ENCODE data around the gene EXOG. TPM values are rescaled to one million over a fixed set of nuclear protein-coding genes. Genes with fewer than 3 reads are reported as not detected.

Gene EXOG
- polyA plus RNA-seq, 3 donors from 2014 or later = 2.9 to 19.6 (median 6.9) TPM

DNA sequence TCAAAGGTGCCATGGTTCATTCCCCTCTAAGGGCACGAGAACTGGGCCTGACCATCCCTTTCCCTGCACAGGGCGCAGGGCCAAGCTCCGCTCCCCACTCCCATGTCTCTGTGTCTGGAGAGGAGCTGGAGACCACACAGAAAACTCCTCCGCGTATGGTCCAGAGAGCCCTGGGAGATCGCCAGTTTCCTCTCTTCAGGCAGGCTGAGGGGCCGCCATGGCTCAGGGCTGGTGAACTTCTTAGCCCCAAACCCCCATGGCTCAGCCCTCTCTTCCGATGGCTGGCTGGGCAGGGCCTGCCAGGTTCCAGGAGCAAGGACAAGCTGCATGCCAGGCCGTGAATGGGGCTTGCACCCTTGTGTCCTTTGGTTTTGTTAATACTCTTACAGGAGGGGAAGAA lies 52.9 kb downstream of the EXOG start:
- H3K4me3 Mint-ChIP-seq = no peak overlapping the region
- no peak for DNase-seq
- H3K27ac Mint-ChIP-seq = no peak overlapping the region
- H3K4me1 Mint-ChIP-seq = no peaks in the 10 kb centered on the region
- H3K36me3 Mint-ChIP-seq = no peaks in the 10 kb centered on the region
- peaks cover 0 to 2% (median 0%) of the 10 kb centered on the region in 6 donors for H3K9me3 Mint-ChIP-seq
- peaks cover 2 to 5% (median 4%) of the 10 kb centered on the region in 3 donors for H3K27me3 Mint-ChIP-seq (ENCODE audit: low read depth in 3 of 3)

DNA sequence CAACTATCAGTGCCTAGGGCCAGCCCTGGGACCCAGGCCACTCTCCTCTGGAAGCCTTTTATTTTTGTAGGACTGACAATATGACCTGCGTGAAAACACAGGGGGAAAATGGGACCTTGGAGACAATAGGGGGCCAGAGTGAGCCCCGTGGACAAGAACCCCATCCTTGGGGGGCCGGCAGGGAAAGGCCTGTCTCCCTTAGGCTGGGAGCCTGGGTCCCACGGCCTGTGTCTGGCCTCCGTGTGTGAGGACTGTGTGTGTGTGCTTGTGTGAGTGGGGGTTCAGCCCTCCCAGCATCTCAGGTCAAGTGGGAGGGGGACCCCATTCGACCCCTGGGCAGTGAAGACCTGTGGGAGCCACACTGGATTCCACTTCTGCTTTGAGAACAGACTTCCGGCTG lies 53.3 kb downstream of the EXOG start:
- DNase-seq = no peak
- Mint-ChIP-seq H3K9me3 (peaks cover 0 to 2% (median 0%) of the 10 kb centered on the region in 6 donors), H3K4me3 (no peak overlapping the region), H3K27me3 (ENCODE audit: low read depth in 3 of 3) (peaks cover 2 to 5% (median 4%) of the 10 kb centered on the region in 3 donors), H3K4me1 (no peaks in the 10 kb centered on the region), H3K36me3 (no peaks in the 10 kb centered on the region), H3K27ac (no peak overlapping the region)

- no peak overlapping the region for H3K27ac Mint-ChIP-seq
- no peak for DNase-seq
- H3K9me3 Mint-ChIP-seq = no peaks in the 10 kb centered on the region
- no peaks in the 10 kb centered on the region for H3K36me3 Mint-ChIP-seq
- H3K4me3 Mint-ChIP-seq = no peak overlapping the region
- H3K4me1 Mint-ChIP-seq = no peaks in the 10 kb centered on the region
- H3K27me3 Mint-ChIP-seq (ENCODE audit: low read depth in 3 of 3) = peaks cover 2 to 5% (median 4%) of the 10 kb centered on the region in 3 donors
These were observed 54.1 kb downstream of the EXOG start for GRCh38 chr3:38549957-38550840.

- Mint-ChIP-seq H3K27ac (no peak overlapping the region), H3K27me3 (ENCODE audit: low read depth in 3 of 3) (peaks cover 0 to 5% (median 4%) of the 10 kb centered on the region in 3 donors)
- DNase-seq = no peak
These were observed 55.1 kb downstream of the EXOG start for GRCh38 chr3:38551026-38551832.

DNA sequence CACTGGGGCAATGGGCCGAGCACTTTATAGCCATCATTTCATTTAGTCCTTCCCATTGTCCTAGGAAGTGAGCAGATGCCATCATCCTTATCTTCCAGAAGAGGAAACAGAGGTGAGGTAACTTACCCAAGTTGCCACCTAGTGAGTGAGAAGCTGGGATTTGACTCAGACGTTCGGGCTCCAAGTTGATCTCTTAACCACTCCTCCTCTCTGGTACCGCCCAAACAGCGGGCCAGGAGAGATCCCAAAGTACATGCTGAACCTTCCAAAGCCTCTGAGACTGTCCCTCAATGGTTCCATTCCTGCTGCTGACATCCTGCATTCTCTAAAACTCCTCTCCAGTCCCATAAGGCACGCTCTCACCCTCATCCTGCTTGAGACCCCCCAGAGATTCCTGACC lies 56.2 kb downstream of the EXOG start:
- H3K4me3 Mint-ChIP-seq = no peak overlapping the region
- no peaks in the 10 kb centered on the region for H3K36me3 Mint-ChIP-seq
- H3K27ac Mint-ChIP-seq = no peak overlapping the region
- peaks cover 0 to 6% (median 5%) of the 10 kb centered on the region in 3 donors for H3K27me3 Mint-ChIP-seq (ENCODE audit: low read depth in 3 of 3)
- peaks cover 0 to 2% (median 0%) of the 10 kb centered on the region in 6 donors for H3K9me3 Mint-ChIP-seq
- no peaks in the 10 kb centered on the region for H3K4me1 Mint-ChIP-seq
- DNase-seq = no peak

More at GRCh38 chr3:38551026-38551832, 55.1 kb downstream of the EXOG start:
- Mint-ChIP-seq H3K36me3 (no peaks in the 10 kb centered on the region), H3K9me3 (peaks cover 0 to 2% (median 0%) of the 10 kb centered on the region in 6 donors), H3K4me1 (no peaks in the 10 kb centered on the region), H3K4me3 (no peak overlapping the region)

DNA sequence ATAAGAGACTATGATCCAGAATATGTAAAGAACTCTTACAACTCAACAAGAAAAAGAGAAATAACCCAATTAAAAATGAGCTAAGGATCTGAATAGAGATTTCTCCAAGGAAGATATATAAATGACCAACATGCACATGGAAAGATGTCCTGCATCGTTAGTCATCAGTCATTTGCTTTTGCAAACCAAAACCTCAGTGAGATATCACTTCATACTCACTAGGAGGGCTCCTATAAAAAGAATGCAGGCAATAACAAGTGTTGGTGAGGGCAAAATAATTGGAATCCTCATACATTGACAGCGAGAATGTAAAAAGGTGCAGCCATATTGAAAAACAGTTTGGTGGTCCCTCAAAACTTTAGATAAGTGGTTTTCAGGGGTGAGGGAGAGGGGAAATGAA lies 56.9 kb downstream of the EXOG start:
- Mint-ChIP-seq H3K27ac (no peak overlapping the region), H3K4me1 (no peaks in the 10 kb centered on the region), H3K27me3 (ENCODE audit: low read depth in 3 of 3) (peaks cover 0 to 6% (median 5%) of the 10 kb centered on the region in 3 donors), H3K4me3 (no peak overlapping the region), H3K9me3 (peaks cover 0 to 2% (median 0%) of the 10 kb centered on the region in 6 donors), H3K36me3 (no peaks in the 10 kb centered on the region)
- no peak for DNase-seq

GRCh38 chr3:38554127-38554827 lies 58.1 kb downstream of the EXOG start:
- no peak for DNase-seq
- Mint-ChIP-seq H3K4me3 (no peak overlapping the region), H3K9me3 (peaks cover 0 to 2% (median 0%) of the 10 kb centered on the region in 6 donors), H3K36me3 (no peaks in the 10 kb centered on the region), H3K27ac (no peak overlapping the region), H3K27me3 (ENCODE audit: low read depth in 3 of 3) (peaks cover 0 to 6% (median 5%) of the 10 kb centered on the region in 3 donors), H3K4me1 (no peaks in the 10 kb centered on the region)

GRCh38 chr3:38555149-38555840 lies 59.2 kb downstream of the EXOG start:
- Mint-ChIP-seq H3K27ac (no peak overlapping the region), H3K4me1 (no peaks in the 10 kb centered on the region), H3K36me3 (no peaks in the 10 kb centered on the region), H3K9me3 (peaks cover 0 to 2% (median 0%) of the 10 kb centered on the region in 6 donors), H3K27me3 (ENCODE audit: low read depth in 3 of 3) (peaks cover 0 to 6% (median 3%) of the 10 kb centered on the region in 3 donors), H3K4me3 (no peak overlapping the region)
- no peak for DNase-seq

DNA sequence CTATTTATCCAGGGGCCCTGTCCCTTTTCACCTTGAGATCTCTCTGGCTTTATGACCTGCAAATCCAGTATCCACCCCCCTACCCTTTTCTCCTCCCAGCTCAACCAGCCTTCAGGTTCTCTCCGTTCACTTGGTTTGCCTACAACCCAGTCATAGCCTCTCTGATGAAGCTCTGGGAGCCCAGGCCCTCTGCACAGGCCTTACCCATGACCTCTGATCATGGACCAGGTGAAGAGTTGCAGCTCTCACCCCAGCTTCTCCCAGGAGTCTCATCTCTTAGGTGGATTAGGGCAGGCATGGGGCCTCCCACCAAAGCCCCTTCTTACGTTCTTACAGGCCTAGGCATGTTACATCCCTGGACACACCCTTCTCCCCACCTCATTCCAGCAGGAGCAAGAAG lies 59.8 kb downstream of the EXOG start:
- H3K27ac Mint-ChIP-seq = no peak overlapping the region
- no peak for DNase-seq
- no peak overlapping the region for H3K4me3 Mint-ChIP-seq
- peaks cover 0 to 6% (median 2%) of the 10 kb centered on the region in 3 donors for H3K27me3 Mint-ChIP-seq (ENCODE audit: low read depth in 3 of 3)
- no peaks in the 10 kb centered on the region for H3K4me1 Mint-ChIP-seq
- peaks cover 0 to 2% (median 0%) of the 10 kb centered on the region in 6 donors for H3K9me3 Mint-ChIP-seq
- no peaks in the 10 kb centered on the region for H3K36me3 Mint-ChIP-seq

DNA sequence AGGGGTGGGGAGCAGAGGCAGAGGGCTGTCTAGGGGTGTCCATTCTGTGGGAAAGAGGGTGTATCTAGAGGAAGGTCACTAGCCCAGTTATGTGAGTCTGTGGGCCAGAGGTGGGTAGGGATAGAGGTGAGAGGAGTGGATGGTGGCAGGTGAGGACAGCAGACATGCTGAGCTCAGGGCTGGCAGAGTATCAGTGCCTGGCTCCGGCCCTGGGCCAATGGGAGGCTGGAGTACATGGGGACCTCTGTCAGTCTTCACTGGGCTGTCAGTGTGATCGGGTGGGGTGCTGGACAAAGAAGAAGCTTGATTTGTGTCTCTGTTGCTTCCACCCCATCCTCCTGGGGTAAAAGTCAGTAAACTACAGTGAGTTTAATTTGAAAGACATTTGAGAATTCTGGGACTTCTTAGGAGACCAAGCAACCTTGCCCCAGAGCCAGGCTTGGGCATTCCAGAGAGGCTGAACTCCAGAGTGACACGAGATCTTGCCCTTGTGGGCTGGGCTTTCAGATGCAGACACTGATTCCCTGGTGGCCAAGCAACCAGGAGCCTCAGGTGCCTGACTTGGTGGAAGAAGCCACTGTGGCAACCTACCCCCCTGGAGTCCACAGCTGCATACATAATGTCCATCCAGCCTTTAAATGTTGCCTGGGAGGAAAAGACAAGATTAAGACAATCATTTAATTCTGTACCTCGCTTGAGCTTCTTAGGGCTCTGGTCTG lies 60.7 kb downstream of the EXOG start:
- no peak overlapping the region for H3K27ac Mint-ChIP-seq
- H3K27me3 Mint-ChIP-seq (ENCODE audit: low read depth in 3 of 3) = peaks cover 0 to 6% (median 2%) of the 10 kb centered on the region in 3 donors
- no peak overlapping the region for H3K4me3 Mint-ChIP-seq
- H3K9me3 Mint-ChIP-seq = peaks cover 0 to 2% (median 0%) of the 10 kb centered on the region in 6 donors
- DNase-seq = no peak
- H3K36me3 Mint-ChIP-seq = no peaks in the 10 kb centered on the region
- no peaks in the 10 kb centered on the region for H3K4me1 Mint-ChIP-seq

- H3K27ac Mint-ChIP-seq = no peak overlapping the region
- H3K4me1 Mint-ChIP-seq = no peaks in the 10 kb centered on the region
- H3K36me3 Mint-ChIP-seq = no peaks in the 10 kb centered on the region
- no peak overlapping the region for H3K4me3 Mint-ChIP-seq
- peaks cover 0 to 2% (median 0%) of the 10 kb centered on the region in 6 donors for H3K9me3 Mint-ChIP-seq
- DNase-seq = no peak
- H3K27me3 Mint-ChIP-seq (ENCODE audit: low read depth in 3 of 3) = peaks cover 0 to 3% (median 2%) of the 10 kb centered on the region in 3 donors
These were observed 62.7 kb downstream of the EXOG start for GRCh38 chr3:38558864-38559263.

DNA sequence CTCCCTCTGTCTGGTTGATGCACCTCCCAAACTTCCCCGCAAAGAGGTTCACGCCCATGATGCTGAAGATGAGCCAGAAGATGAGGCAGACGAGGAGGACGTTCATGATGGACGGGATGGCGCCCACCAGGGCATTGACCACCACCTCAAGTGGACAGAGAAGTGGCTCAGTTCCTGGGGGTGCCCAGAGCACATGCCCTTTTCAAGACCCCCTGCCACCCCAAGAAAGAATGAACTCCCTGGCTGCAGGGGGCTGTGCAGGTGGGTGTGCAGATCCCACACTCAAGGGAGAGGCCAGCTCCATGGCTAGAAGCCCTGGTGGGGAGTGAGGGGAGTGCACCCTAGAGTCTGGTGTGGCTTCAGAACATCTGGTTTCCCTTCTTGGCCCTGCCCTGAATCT lies 64.1 kb downstream of the EXOG start:
- no peak overlapping the region for H3K4me3 Mint-ChIP-seq
- H3K27ac Mint-ChIP-seq = no peak overlapping the region
- H3K27me3 Mint-ChIP-seq (ENCODE audit: low read depth in 3 of 3) = peaks cover 0 to 3% (median 2%) of the 10 kb centered on the region in 3 donors
- no peak for DNase-seq
- H3K9me3 Mint-ChIP-seq = peaks cover 0 to 2% (median 0%) of the 10 kb centered on the region in 6 donors
- H3K4me1 Mint-ChIP-seq = no peaks in the 10 kb centered on the region
- no peaks in the 10 kb centered on the region for H3K36me3 Mint-ChIP-seq
